ENCODE data around the gene PDE10A. TPM values are rescaled to one million over a fixed set of nuclear protein-coding genes. Genes with fewer than 3 reads are reported as not detected.
A peak's percentile ranks its signal among the peaks of the same experiment; 100 is the strongest.

The PDE10A gene
- total and polyA plus RNA-seq, 2 of the 4 experiments (the other 2 are of a cell fraction) = 3.4 to 12.4 TPM

GRCh38 chr6:165663377-165663735 is 315 bp upstream of the PDE10A start:
- H4K8ac ChIP-seq (ENCODE audit: low read depth in 2 of 2, low read length in 2 of 2) = peak overlapping the region; percentile 2 to 9; a peak in 2 of 4 replicates
- H3K4me1 ChIP-seq (ENCODE audit: control insufficient read depth, insufficient read depth, low read length) = peaks cover 11% of the 10 kb centered on the region
- H3K4ac ChIP-seq (ENCODE audit: low read depth, low read length) = peak overlapping the region; percentile 65
- ChIA-PET POLR2A (ENCODE audit: unreplicated experiment) (no interaction called here), CTCF (no interaction called here)
- H3K27ac ChIP-seq (ENCODE audit: insufficient read depth, low read length) = peak overlapping the region; percentile 4
- peaks cover 5% of the 10 kb centered on the region; the same call in 1 of the 2 replicates for H3K9me1 ChIP-seq (ENCODE audit: insufficient read depth, low read length)
- dilution Hi-C loops (cut with HindIII; ENCODE audit: low sequenced_read_pairs, unreplicated experiment) (no loop called here), in situ Hi-C loops (cut with MboI; ENCODE audit: low sequenced_read_pairs) (no loop called here), intact Hi-C loops (cut with micrococcal nuclease) (loop anchor here (1.0 to 10.0 kb wide), 5 partner anchors 65 to 441 kb away; no protein-coding TSS in a partner anchor)
- H3K36me3 ChIP-seq (ENCODE audit: control insufficient read depth, insufficient read depth, low read length) = no peaks in the 10 kb centered on the region
- H3K9ac ChIP-seq (ENCODE audit: low read depth, low read length) = peak overlapping the region; percentile 37
- peak overlapping the region; percentile 75 for H3K4me3 ChIP-seq (ENCODE audit: insufficient read depth, low read depth, low read length)
- TF ChIP-seq POLR2A (IDR thresholded peaks at IDR 0.05; ENCODE audit: low read depth, low read length) (no peak), BHLHE40 (IDR thresholded peaks at IDR 0.05; ENCODE audit: low read depth, low read length) (no peak), MAZ (IDR thresholded peaks at IDR 0.05; ENCODE audit: borderline replicate concordance, low read depth, low read length) (no peak), NFE2L2 (IDR thresholded peaks at IDR 0.05; ENCODE audit: low read depth, low read length) (no peak), MAFK (IDR thresholded peaks at IDR 0.05; ENCODE audit: low read depth, low read length) (no peak), RCOR1 (IDR thresholded peaks at IDR 0.05; ENCODE audit: insufficient replicate concordance, low read length) (no peak), RAD21 (IDR thresholded peaks at IDR 0.05; ENCODE audit: low read length) (no peak), CEBPB (IDR thresholded peaks at IDR 0.05; ENCODE audit: low read depth, low read length) (no peak)
- TF ChIP-seq, protein P1, sequence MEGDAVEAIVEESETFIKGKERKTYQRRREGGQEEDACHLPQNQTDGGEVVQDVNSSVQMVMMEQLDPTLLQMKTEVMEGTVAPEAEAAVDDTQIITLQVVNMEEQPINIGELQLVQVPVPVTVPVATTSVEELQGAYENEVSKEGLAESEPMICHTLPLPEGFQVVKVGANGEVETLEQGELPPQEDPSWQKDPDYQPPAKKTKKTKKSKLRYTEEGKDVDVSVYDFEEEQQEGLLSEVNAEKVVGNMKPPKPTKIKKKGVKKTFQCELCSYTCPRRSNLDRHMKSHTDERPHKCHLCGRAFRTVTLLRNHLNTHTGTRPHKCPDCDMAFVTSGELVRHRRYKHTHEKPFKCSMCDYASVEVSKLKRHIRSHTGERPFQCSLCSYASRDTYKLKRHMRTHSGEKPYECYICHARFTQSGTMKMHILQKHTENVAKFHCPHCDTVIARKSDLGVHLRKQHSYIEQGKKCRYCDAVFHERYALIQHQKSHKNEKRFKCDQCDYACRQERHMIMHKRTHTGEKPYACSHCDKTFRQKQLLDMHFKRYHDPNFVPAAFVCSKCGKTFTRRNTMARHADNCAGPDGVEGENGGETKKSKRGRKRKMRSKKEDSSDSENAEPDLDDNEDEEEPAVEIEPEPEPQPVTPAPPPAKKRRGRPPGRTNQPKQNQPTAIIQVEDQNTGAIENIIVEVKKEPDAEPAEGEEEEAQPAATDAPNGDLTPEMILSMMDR (conservative IDR thresholded peaks at IDR 0.05; ENCODE audit: low read depth, low read length) = no peak
- peak overlapping the region; percentile 15 for H2BK5ac ChIP-seq (ENCODE audit: low read depth, low read length, poor library complexity, severe bottlenecking)
- peak overlapping the region; percentile 46; the same call in 1 of the 2 replicates for H3K56ac ChIP-seq (ENCODE audit: extremely low read depth, insufficient read depth, low read length)
- H3K23ac ChIP-seq (ENCODE audit: low read depth, low read length) = peak overlapping the region; percentile 66; the same call in 1 of the 2 replicates
- 0% methylated on average over 7 of the region's 22 CpGs; no CpG with 5 or more reads in 1 of the 2 experiments for WGBS, 2 experiments (ENCODE audit: extremely low coverage in 2 of 2, insufficient read length in 1 of 2)
- peaks cover 17% of the 10 kb centered on the region for H4K20me1 ChIP-seq (ENCODE audit: insufficient read depth, low read length)
- no TSS peak for BruUV-seq (replicated peaks)
- no peak overlapping the region for H3K14ac ChIP-seq (replicated peaks; ENCODE audit: low read depth, low read length)
- peak overlapping the region; percentile 95 for H3K4me2 ChIP-seq (ENCODE audit: low read depth, low read length)
- ATAC-seq (ENCODE audit: low read depth) = no peak; the same call in 1 of the 2 replicates
- no peak overlapping the region for H2BK15ac ChIP-seq (ENCODE audit: low read depth, low read length)
- peak overlapping the region; percentile 80 for H2AK9ac ChIP-seq (replicated peaks; ENCODE audit: low read depth, low read length, poor library complexity)
- DNase-seq = peak; percentile 61
- no peak overlapping the region for H3K18ac ChIP-seq (ENCODE audit: low read depth, low read length)
- H4K91ac ChIP-seq (ENCODE audit: insufficient read depth, low read depth, low read length) = peak overlapping the region; percentile 11
- H3K27me3 ChIP-seq (ENCODE audit: control insufficient read depth, insufficient read depth, low read length) = peaks cover 3% of the 10 kb centered on the region
- peaks cover 7 to 16% of the 10 kb centered on the region in 2 experiments; a peak in 2 of 4 replicates for H3K79me1 ChIP-seq (ENCODE audit: low read depth in 1 of 2, low read length in 2 of 2)
- peak overlapping the region; percentile 93 for H2AFZ ChIP-seq (replicated peaks; ENCODE audit: low read length, poor library complexity)
- H3K9me3 ChIP-seq (ENCODE audit: control insufficient read depth, insufficient read depth, low read length) = no peaks in the 10 kb centered on the region
- no peak overlapping the region for H2AK5ac ChIP-seq (ENCODE audit: low read depth, low read length)
- no peak overlapping the region for H2BK20ac ChIP-seq (ENCODE audit: low read depth, low read length)
- H4K5ac ChIP-seq (ENCODE audit: low read depth, low read length) = no peak overlapping the region
- H2BK120ac ChIP-seq (ENCODE audit: low read depth, low read length) = no peak overlapping the region; the same call in 1 of the 2 replicates
